ENCODE data around the gene ZSCAN25. TPM values are rescaled to one million over a fixed set of nuclear protein-coding genes. Genes with fewer than 3 reads are reported as not detected.

Gene ZSCAN25
- total and polyA plus RNA-seq, 2 of the 13 experiments (the other 11 are each of a cell fraction or from before 2014, with no cell fraction given), result 12.1 to 16.8 TPM

DNA sequence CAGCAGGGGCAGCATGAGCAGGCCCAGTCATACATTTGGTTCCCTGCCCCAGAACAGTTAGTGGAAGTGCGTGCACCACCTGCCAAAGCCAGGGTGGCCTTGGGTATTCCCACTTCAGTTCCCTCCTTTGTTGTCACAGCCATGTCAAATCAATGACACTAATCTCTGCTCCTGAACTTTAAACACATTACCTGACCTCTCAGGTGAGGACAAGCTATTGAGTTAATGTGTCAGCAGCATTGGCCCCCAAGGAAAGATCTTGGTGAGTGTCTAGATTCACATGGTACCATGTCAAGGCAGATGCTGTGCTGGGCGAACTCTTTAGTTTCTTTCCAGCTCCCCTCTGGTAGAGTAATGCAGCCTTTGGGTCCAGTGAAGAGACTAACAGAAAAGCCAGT lies 60.9 kb downstream of the ZSCAN25 start (continued):
- TF ChIP-seq, protein P1, sequence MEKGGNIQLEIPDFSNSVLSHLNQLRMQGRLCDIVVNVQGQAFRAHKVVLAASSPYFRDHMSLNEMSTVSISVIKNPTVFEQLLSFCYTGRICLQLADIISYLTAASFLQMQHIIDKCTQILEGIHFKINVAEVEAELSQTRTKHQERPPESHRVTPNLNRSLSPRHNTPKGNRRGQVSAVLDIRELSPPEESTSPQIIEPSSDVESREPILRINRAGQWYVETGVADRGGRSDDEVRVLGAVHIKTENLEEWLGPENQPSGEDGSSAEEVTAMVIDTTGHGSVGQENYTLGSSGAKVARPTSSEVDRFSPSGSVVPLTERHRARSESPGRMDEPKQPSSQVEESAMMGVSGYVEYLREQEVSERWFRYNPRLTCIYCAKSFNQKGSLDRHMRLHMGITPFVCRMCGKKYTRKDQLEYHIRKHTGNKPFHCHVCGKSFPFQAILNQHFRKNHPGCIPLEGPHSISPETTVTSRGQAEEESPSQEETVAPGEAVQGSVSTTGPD (CRISPR knock-in tag; IDR thresholded peaks at IDR 0.05), result no peak
- TF ChIP-seq ZBTB38 (CRISPR knock-in tag; IDR thresholded peaks at IDR 0.05) (no peak; the same call in 1 of the 2 replicates), ZNF337 (CRISPR knock-in tag; IDR thresholded peaks at IDR 0.05; ENCODE audit: borderline replicate concordance, low read depth) (no peak), ZEB1 (IDR thresholded peaks at IDR 0.05; ENCODE audit: insufficient replicate concordance, low read depth) (peak; percentile 51), NFRKB (IDR thresholded peaks at IDR 0.05) (no peak), ZNF354B (CRISPR knock-in tag; IDR thresholded peaks at IDR 0.05) (no peak), ZBTB42 (CRISPR knock-in tag; IDR thresholded peaks at IDR 0.05) (no peak), NR2F6 (IDR thresholded peaks at IDR 0.05) (peak; percentile 94), NR2F6 (CRISPR knock-in tag; IDR thresholded peaks at IDR 0.05) (peak; percentile 94), ZNF775 (CRISPR knock-in tag; IDR thresholded peaks at IDR 0.05; ENCODE audit: borderline replicate concordance) (no peak), ZNF841 (CRISPR knock-in tag; IDR thresholded peaks at IDR 0.05; ENCODE audit: borderline replicate concordance) (no peak), ZNF180 (CRISPR knock-in tag; IDR thresholded peaks at IDR 0.05; ENCODE audit: borderline replicate concordance, low read depth) (no peak), ETV6 (CRISPR knock-in tag; conservative IDR thresholded peaks at IDR 0.05) (no peak), ZNF331 (CRISPR knock-in tag; IDR thresholded peaks at IDR 0.05) (peak; percentile 72; the same call in 1 of the 2 replicates)
- TF ChIP-seq, protein P2, sequence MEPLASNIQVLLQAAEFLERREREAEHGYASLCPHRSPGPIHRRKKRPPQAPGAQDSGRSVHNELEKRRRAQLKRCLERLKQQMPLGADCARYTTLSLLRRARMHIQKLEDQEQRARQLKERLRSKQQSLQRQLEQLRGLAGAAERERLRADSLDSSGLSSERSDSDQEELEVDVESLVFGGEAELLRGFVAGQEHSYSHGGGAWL (CRISPR knock-in tag; IDR thresholded peaks at IDR 0.05), result no peak
- TF ChIP-seq, protein P3, sequence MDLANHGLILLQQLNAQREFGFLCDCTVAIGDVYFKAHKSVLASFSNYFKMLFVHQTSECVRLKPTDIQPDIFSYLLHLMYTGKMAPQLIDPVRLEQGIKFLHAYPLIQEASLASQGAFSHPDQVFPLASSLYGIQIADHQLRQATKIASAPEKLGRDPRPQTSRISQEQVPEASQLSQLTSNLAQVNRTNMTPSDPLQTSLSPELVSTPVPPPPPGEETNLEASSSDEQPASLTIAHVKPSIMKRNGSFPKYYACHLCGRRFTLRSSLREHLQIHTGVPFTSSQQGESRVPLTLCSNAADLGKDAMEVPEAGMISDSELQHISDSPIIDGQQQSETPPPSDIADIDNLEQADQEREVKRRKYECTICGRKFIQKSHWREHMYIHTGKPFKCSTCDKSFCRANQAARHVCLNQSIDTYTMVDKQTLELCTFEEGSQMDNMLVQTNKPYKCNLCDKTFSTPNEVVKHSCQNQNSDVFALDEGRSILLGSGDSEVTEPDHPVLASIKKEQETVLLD (CRISPR knock-in tag; IDR thresholded peaks at IDR 0.05; ENCODE audit: low read depth), result no peak
- TF ChIP-seq, protein P4, sequence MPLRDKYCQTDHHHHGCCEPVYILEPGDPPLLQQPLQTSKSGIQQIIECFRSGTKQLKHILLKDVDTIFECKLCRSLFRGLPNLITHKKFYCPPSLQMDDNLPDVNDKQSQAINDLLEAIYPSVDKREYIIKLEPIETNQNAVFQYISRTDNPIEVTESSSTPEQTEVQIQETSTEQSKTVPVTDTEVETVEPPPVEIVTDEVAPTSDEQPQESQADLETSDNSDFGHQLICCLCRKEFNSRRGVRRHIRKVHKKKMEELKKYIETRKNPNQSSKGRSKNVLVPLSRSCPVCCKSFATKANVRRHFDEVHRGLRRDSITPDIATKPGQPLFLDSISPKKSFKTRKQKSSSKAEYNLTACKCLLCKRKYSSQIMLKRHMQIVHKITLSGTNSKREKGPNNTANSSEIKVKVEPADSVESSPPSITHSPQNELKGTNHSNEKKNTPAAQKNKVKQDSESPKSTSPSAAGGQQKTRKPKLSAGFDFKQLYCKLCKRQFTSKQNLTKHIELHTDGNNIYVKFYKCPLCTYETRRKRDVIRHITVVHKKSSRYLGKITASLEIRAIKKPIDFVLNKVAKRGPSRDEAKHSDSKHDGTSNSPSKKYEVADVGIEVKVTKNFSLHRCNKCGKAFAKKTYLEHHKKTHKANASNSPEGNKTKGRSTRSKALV (CRISPR knock-in tag; IDR thresholded peaks at IDR 0.05), result no peak
- TF ChIP-seq, protein P5, sequence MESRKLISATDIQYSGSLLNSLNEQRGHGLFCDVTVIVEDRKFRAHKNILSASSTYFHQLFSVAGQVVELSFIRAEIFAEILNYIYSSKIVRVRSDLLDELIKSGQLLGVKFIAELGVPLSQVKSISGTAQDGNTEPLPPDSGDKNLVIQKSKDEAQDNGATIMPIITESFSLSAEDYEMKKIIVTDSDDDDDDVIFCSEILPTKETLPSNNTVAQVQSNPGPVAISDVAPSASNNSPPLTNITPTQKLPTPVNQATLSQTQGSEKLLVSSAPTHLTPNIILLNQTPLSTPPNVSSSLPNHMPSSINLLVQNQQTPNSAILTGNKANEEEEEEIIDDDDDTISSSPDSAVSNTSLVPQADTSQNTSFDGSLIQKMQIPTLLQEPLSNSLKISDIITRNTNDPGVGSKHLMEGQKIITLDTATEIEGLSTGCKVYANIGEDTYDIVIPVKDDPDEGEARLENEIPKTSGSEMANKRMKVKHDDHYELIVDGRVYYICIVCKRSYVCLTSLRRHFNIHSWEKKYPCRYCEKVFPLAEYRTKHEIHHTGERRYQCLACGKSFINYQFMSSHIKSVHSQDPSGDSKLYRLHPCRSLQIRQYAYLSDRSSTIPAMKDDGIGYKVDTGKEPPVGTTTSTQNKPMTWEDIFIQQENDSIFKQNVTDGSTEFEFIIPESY (CRISPR knock-in tag; IDR thresholded peaks at IDR 0.05), result no peak
- TF ChIP-seq, protein P6, sequence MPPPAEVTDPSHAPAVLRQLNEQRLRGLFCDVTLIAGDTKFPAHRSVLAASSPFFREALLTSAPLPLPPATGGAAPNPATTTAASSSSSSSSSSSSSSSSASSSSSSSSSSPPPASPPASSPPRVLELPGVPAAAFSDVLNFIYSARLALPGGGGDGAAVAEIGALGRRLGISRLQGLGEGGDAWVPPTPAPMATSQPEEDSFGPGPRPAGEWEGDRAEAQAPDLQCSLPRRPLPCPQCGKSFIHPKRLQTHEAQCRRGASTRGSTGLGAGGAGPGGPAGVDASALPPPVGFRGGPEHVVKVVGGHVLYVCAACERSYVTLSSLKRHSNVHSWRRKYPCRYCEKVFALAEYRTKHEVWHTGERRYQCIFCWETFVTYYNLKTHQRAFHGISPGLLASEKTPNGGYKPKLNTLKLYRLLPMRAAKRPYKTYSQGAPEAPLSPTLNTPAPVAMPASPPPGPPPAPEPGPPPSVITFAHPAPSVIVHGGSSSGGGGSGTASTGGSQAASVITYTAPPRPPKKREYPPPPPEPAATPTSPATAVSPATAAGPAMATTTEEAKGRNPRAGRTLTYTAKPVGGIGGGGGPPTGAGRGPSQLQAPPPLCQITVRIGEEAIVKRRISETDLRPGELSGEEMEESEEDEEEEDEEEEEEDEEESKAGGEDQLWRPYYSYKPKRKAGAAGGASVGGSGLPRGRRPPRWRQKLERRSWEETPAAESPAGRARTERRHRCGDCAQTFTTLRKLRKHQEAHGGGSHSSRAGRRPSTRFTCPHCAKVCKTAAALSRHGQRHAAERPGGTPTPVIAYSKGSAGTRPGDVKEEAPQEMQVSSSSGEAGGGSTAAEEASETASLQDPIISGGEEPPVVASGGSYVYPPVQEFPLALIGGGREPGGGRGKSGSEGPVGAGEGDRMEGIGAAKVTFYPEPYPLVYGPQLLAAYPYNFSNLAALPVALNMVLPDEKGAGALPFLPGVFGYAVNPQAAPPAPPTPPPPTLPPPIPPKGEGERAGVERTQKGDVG (CRISPR knock-in tag; IDR thresholded peaks at IDR 0.05; ENCODE audit: borderline replicate concordance), result peak; percentile 65; the same call in 1 of the 2 replicates
- TF ChIP-seq, protein P7, sequence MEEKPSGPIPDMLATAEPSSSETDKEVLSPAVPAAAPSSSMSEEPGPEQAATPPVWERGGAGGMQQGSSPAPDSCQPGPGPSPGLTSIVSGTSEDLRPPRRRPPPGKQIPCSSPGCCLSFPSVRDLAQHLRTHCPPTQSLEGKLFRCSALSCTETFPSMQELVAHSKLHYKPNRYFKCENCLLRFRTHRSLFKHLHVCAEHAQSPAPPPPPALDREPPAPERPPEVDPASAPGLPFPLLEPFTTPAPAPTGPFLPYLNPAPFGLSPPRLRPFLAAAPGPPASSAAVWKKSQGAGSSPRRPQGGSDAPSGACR (CRISPR knock-in tag; IDR thresholded peaks at IDR 0.05), result peak; percentile 33; the same call in 1 of the 2 replicates

All from HepG2 (cell line).